SU-DHL-6 (cell line): Measurements from ENCODE around the gene NOVA1.

Experiments used
- H2AFZ ChIP-seq: fragments of 200-600 bp; sonication (generic); 2 replicates; pipeline ENCODE4 v1.6.1; 2014; ENCODE audit warnings: low read depth, mild to moderate bottlenecking, moderate library complexity, mixed read lengths, antibody characterized with exemption, low read length; ENCODE audit not compliant: severe bottlenecking
- H3F3A ChIP-seq: fragments of 200-600 bp; shearing (Covaris generic); 2 replicates; pipeline ENCODE4 v1.6.0; 2016; ENCODE audit warnings: antibody characterized with exemption, mild to moderate bottlenecking; ENCODE audit not compliant: insufficient read depth
- H3K27ac ChIP-seq: fragments of 200-600 bp; sonication (generic); 2 replicates; pipeline ENCODE4 v1.5.1; 2016; ENCODE audit warnings: low read depth, mild to moderate bottlenecking, low read length, moderate library complexity, mixed read lengths
- H3K27me3 ChIP-seq: fragments of 200-600 bp; sonication (generic), shearing (Covaris generic); 2 replicates; pipeline ENCODE4 v1.6.0; 2014; ENCODE audit warnings: mild to moderate bottlenecking, low read length
- H3K36me3 ChIP-seq: fragments of 200-600 bp; sonication (generic); 2 replicates; pipeline ENCODE4 v1.6.1; 2014; ENCODE audit warnings: mild to moderate bottlenecking, low read length, mixed read lengths
- H3K4me2 ChIP-seq: fragments of 300-600, 200-600 bp; shearing (Covaris generic), sonication (generic); 2 replicates; pipeline ENCODE4 v1.6.0; 2014; ENCODE audit warnings: low read length, low read depth, mild to moderate bottlenecking; ENCODE audit not compliant: poor library complexity, severe bottlenecking
- H3K4me3 ChIP-seq: fragments of 200-600 bp; sonication (generic); 2 replicates; pipeline ENCODE4 v1.5.1; 2014; ENCODE audit warnings: antibody characterized with exemption, low read length, mild to moderate bottlenecking, mixed read lengths; ENCODE audit not compliant: insufficient read depth, poor library complexity, severe bottlenecking
- H3K79me2 ChIP-seq: fragments of 200-600 bp; sonication (generic); 2 replicates; pipeline ENCODE4 v1.6.1; 2014; ENCODE audit warnings: mild to moderate bottlenecking, low read length, moderate library complexity; ENCODE audit not compliant: insufficient read depth
- H3K9ac ChIP-seq: fragments of 200-600 bp; sonication (generic); 2 replicates; pipeline ENCODE4 v1.7.0; 2014; ENCODE audit warnings: mild to moderate bottlenecking, low read length
- H3K9me2 ChIP-seq: fragments of 200-600 bp; sonication (generic); replicated peaks from 2 replicates; pipeline ENCODE4 v1.6.1; 2014; ENCODE audit warnings: low read length; ENCODE audit not compliant: insufficient read depth
- H3K9me3 ChIP-seq: fragments of 200-600 bp; sonication (generic); 2 replicates; pipeline ENCODE4 v1.6.1; 2014; ENCODE audit warnings: low read length, mixed read lengths; ENCODE audit not compliant: insufficient read depth
- H4K20me1 ChIP-seq: fragments of 200-600 bp; sonication (generic); 2 replicates; pipeline ENCODE4 v1.6.1; 2014; ENCODE audit warnings: low read depth, mild to moderate bottlenecking, antibody characterized with exemption, low read length, moderate library complexity, mixed read lengths
- CTCF ChIP-seq: fragments of 200-600 bp; sonication (generic); IDR thresholded peaks from one replicate; pipeline ENCODE4 v1.5.1; 2017; ENCODE audit warnings: antibody characterized with exemption, mild to moderate bottlenecking, low read length, moderate library complexity; ENCODE audit not compliant: insufficient read depth, poor library complexity, severe bottlenecking
- EZH2phosphoT487 ChIP-seq: fragments of 200-600 bp; sonication (generic), shearing (Covaris generic); conservative IDR thresholded peaks from 2 replicates; pipeline ENCODE4 v1.6.1; 2018; ENCODE audit warnings: mild to moderate bottlenecking, antibody characterized with exemption, low read length, moderate library complexity, mixed read lengths

NOVA1 gene

GRCh38 chr14:26527095-26527494, 70.7 kb downstream of the NOVA1 start:
- Histone ChIP-seq H2AFZ (no peak overlapping the region), H4K20me1 (no peaks in the 10 kb centered on the region), H3F3A (no peaks in the 10 kb centered on the region), H3K9me2 (no peaks in the 10 kb centered on the region), H3K79me2 (no peaks in the 10 kb centered on the region), H3K36me3 (no peaks in the 10 kb centered on the region), H3K27ac (no peak overlapping the region), H3K9me3 (no peaks in the 10 kb centered on the region), H3K4me2 (no peak overlapping the region), H3K9ac (no peak overlapping the region), H3K27me3 (no peaks in the 10 kb centered on the region), H3K4me3 (no peak overlapping the region)
- no peak for TF ChIP-seq CTCF
- no peak for TF ChIP-seq EZH2phosphoT487

- Histone ChIP-seq H3K79me2 (no peaks in the 10 kb centered on the region), H3K36me3 (no peaks in the 10 kb centered on the region)
Measured at GRCh38 chr14:26526137-26526536, 71.7 kb downstream of the NOVA1 start.

GRCh38 chr14:26525085-26525484, 72.7 kb downstream of the NOVA1 start:
- Histone ChIP-seq H3K36me3 (no peaks in the 10 kb centered on the region), H3K27ac (no peak overlapping the region), H3K4me2 (no peak overlapping the region), H3K27me3 (no peaks in the 10 kb centered on the region), H3K79me2 (no peaks in the 10 kb centered on the region), H3K9me3 (no peaks in the 10 kb centered on the region), H3K9ac (no peak overlapping the region), H4K20me1 (no peaks in the 10 kb centered on the region), H3K4me3 (no peak overlapping the region), H3F3A (no peaks in the 10 kb centered on the region), H3K9me2 (no peaks in the 10 kb centered on the region), H2AFZ (no peak overlapping the region)
- no peak for TF ChIP-seq CTCF
- no peak for TF ChIP-seq EZH2phosphoT487

More at GRCh38 chr14:26526137-26526536, 71.7 kb downstream of the NOVA1 start:
- Histone ChIP-seq H4K20me1 (no peaks in the 10 kb centered on the region), H3K9ac (no peak overlapping the region), H3K9me2 (no peaks in the 10 kb centered on the region), H3K27me3 (no peaks in the 10 kb centered on the region), H3K4me2 (no peak overlapping the region), H3K27ac (no peak overlapping the region), H2AFZ (no peak overlapping the region), H3K4me3 (no peak overlapping the region), H3K9me3 (no peaks in the 10 kb centered on the region), H3F3A (no peaks in the 10 kb centered on the region)
- TF ChIP-seq CTCF (no peak), EZH2phosphoT487 (no peak)

GRCh38 chr14:26522967-26523366, 74.9 kb downstream of the NOVA1 start:
- H4K20me1 ChIP-seq, result no peaks in the 10 kb centered on the region
- no peak overlapping the region for H3K4me3 ChIP-seq
- H3K27ac ChIP-seq, result no peak overlapping the region
- no peak overlapping the region for H3K9ac ChIP-seq
- H3K36me3 ChIP-seq, result no peaks in the 10 kb centered on the region
- H3F3A ChIP-seq, result no peaks in the 10 kb centered on the region
- H3K79me2 ChIP-seq, result no peaks in the 10 kb centered on the region
- H3K9me2 ChIP-seq, result no peaks in the 10 kb centered on the region
- no peaks in the 10 kb centered on the region for H3K27me3 ChIP-seq
- no peak overlapping the region for H3K4me2 ChIP-seq
- H2AFZ ChIP-seq, result no peak overlapping the region
- TF ChIP-seq CTCF (no peak), EZH2phosphoT487 (no peak)
- H3K9me3 ChIP-seq, result no peaks in the 10 kb centered on the region
